CMK (cell line): ENCODE results near the gene PPAT.
A peak's percentile ranks its signal among the peaks of the same experiment; 100 is the strongest.
"Not testable (repeated sequence)": the region's sequence is repeated elsewhere in the genome, so short reads cannot be mapped to it uniquely, and the experiment has no call there.

Experiments used
- DNase-seq: peaks from one replicate; pipeline ENCODE4 v3.0.0-alpha.2; 2010; ENCODE audit warnings: low read depth

The PPAT gene

GRCh38 chr4:56435140-56435926, at the start of gene PPAT:
PPAT (minus strand) TSS chr4:56435615; CDS start chr4:56435477, 138 bp downstream.
- DNase-seq = peak; percentile 91

- no peak for DNase-seq
These were observed 45.3 kb upstream of the PPAT start for GRCh38 chr4:56480691-56481090.

- DNase-seq = peak; percentile 30
These were observed 41.8 kb upstream of the PPAT start for GRCh38 chr4:56477192-56477702.

- no peak for DNase-seq
These were observed 40.5 kb upstream of the PPAT start for GRCh38 chr4:56475917-56476316.

GRCh38 chr4:56469489-56470210, 34.2 kb upstream of the PPAT start:
- no peak for DNase-seq

- DNase-seq = peak; percentile 38
These were observed 32.6 kb upstream of the PPAT start for GRCh38 chr4:56468097-56468422.

- peak; percentile 81 for DNase-seq
These were observed 32.1 kb upstream of the PPAT start, which contains the start of gene SRP72 for GRCh38 chr4:56467284-56468096. SRP72 (plus strand) TSS chr4:56467617; CDS start chr4:56467636, 19 bp downstream.

- DNase-seq = no peak
These were observed 31.5 kb upstream of the PPAT start for GRCh38 chr4:56466910-56467283.

GRCh38 chr4:56466296-56466761, 30.9 kb upstream of the PPAT start:
- DNase-seq = not testable (repeated sequence)

GRCh38 chr4:56465599-56466295, 30.3 kb upstream of the PPAT start:
- DNase-seq = no peak

GRCh38 chr4:56464581-56464980, 29.2 kb upstream of the PPAT start:
- DNase-seq = no peak

GRCh38 chr4:56463711-56464110, 28.3 kb upstream of the PPAT start:
- no peak for DNase-seq

GRCh38 chr4:56462157-56462556, 26.7 kb upstream of the PPAT start:
- no peak for DNase-seq

- DNase-seq = no peak
These were observed 24.7 kb upstream of the PPAT start for GRCh38 chr4:56460085-56460484.

GRCh38 chr4:56450342-56450741, 14.9 kb upstream of the PPAT start:
- no peak for DNase-seq

- not testable (repeated sequence) for DNase-seq
These were observed 14.1 kb upstream of the PPAT start for GRCh38 chr4:56449475-56449874.

GRCh38 chr4:56448301-56448700, 12.9 kb upstream of the PPAT start:
- no peak for DNase-seq

GRCh38 chr4:56445699-56446098, 10.3 kb upstream of the PPAT start:
- no peak for DNase-seq

- DNase-seq = no peak
These were observed 9.3 kb upstream of the PPAT start for GRCh38 chr4:56444719-56445118.

GRCh38 chr4:56440983-56441382, 5.6 kb upstream of the PPAT start:
- DNase-seq = no peak

GRCh38 chr4:56438766-56439165, 3.4 kb upstream of the PPAT start:
- DNase-seq = no peak
